DND-41 (cell line): ENCODE data around the gene TTC8.
A peak's percentile ranks its signal among the peaks of the same experiment; 100 is the strongest.

Experiments used
- ATAC-seq: fragments of 200-7000 bp; cut with Tn5 transposase; 3 replicates; pipeline ENCODE4 v1.9.1; 2021; ENCODE audit warnings: low read depth; ENCODE audit not compliant: insufficient read depth
- DNase-seq: peaks from one replicate; pipeline ENCODE4 v3.0.0-alpha.2; 2020
- H2AFZ ChIP-seq: 2 replicates; pipeline ENCODE4 v1.6.0; 2012; ENCODE audit warnings: low read depth, low read length
- H3K27ac ChIP-seq: 2 replicates; pipeline ENCODE4 v1.5.1; 2012; ENCODE audit warnings: low read length, inconsistent platforms
- H3K27me3 ChIP-seq: fragments of 200-600 bp; sonication (generic); 2 replicates; pipeline ENCODE4 v1.6.0; 2012; ENCODE audit warnings: low read length, mild to moderate bottlenecking, inconsistent platforms; ENCODE audit not compliant: insufficient read depth, poor library complexity
- H3K36me3 ChIP-seq: 2 replicates; pipeline ENCODE4 v1.5.1; 2012; ENCODE audit warnings: low read length, inconsistent platforms; ENCODE audit not compliant: insufficient read depth
- H3K4me1 ChIP-seq: 2 replicates; pipeline ENCODE4 v1.5.1; 2012; ENCODE audit warnings: mild to moderate bottlenecking, low read length; ENCODE audit not compliant: insufficient read depth
- H3K4me2 ChIP-seq: 2 replicates; pipeline ENCODE4 v1.6.0; 2012; ENCODE audit warnings: mild to moderate bottlenecking, moderate library complexity, low read length, inconsistent platforms; ENCODE audit not compliant: insufficient read depth
- H3K4me3 ChIP-seq, 2 experiments: fragments of 200-600 bp in 1 of 2; shearing (Covaris generic) in 1 of 2; 2 replicates each; pipeline ENCODE4 v1.5.1; 2012 to 2016; ENCODE audit warnings: inconsistent platforms in 2 of 2, low read length in 2 of 2, mild to moderate bottlenecking in 2 of 2, low read depth in 1 of 2, moderate library complexity in 1 of 2
- H3K79me2 ChIP-seq: 2 replicates; pipeline ENCODE4 v1.6.0; 2012; ENCODE audit warnings: low read length, inconsistent platforms; ENCODE audit not compliant: insufficient read depth
- H3K9ac ChIP-seq: 2 replicates; pipeline ENCODE4 v1.6.0; 2012; ENCODE audit warnings: low read depth, mild to moderate bottlenecking, inconsistent platforms, low read length, moderate library complexity
- H3K9me3 ChIP-seq: 2 replicates; pipeline ENCODE4 v1.5.1; 2012; ENCODE audit warnings: low read length, moderate library complexity, mild to moderate bottlenecking, inconsistent platforms; ENCODE audit not compliant: insufficient read depth, severe bottlenecking
- H4K20me1 ChIP-seq: 2 replicates; pipeline ENCODE4 v1.6.0; 2012; ENCODE audit warnings: low read length; ENCODE audit not compliant: insufficient read depth
- CTCF ChIP-seq: IDR thresholded peaks from 2 replicates; pipeline ENCODE4 v1.5.1; 2012; ENCODE audit warnings: borderline replicate concordance, low read length, moderate library complexity, mild to moderate bottlenecking; ENCODE audit not compliant: poor library complexity, severe bottlenecking; ENCODE audit errors: extremely low read depth
- EZH2 ChIP-seq: IDR thresholded peaks from 3 replicates; pipeline ENCODE4 v1.6.1; 2012; ENCODE audit warnings: borderline replicate concordance, low read depth, mild to moderate bottlenecking, moderate library complexity, low read length, inconsistent platforms; ENCODE audit not compliant: severe bottlenecking

Gene TTC8

GRCh38 chr14:88844980-88845491 lies 20.6 kb downstream of the TTC8 start:
- H3K4me1 ChIP-seq: no peaks in the 10 kb centered on the region
- no peaks in the 10 kb centered on the region for H3K79me2 ChIP-seq
- no peak overlapping the region for H3K27ac ChIP-seq
- H4K20me1 ChIP-seq: no peaks in the 10 kb centered on the region
- no peak overlapping the region for H3K9ac ChIP-seq
- TF ChIP-seq CTCF: no peak
- ATAC-seq (no peak), DNase-seq (no peak)
- 0 out of 2 replicates have a peak overlapping the region, but pooled peaks have one; percentile 20 for H2AFZ ChIP-seq
- no peaks in the 10 kb centered on the region for H3K9me3 ChIP-seq
- no peak overlapping the region for H3K4me3 ChIP-seq
- H3K36me3 ChIP-seq: no peaks in the 10 kb centered on the region
- no peak overlapping the region for H3K4me2 ChIP-seq
- no peaks in the 10 kb centered on the region for H3K27me3 ChIP-seq

- DNase-seq: no peak
- no peaks in the 10 kb centered on the region for H4K20me1 ChIP-seq
- no peak overlapping the region for H3K9ac ChIP-seq
- H3K27me3 ChIP-seq: no peaks in the 10 kb centered on the region
- no peak overlapping the region for H2AFZ ChIP-seq
- H3K4me3 ChIP-seq: no peak overlapping the region
- no peak overlapping the region for H3K4me2 ChIP-seq
- H3K27ac ChIP-seq: no peak overlapping the region
- no peak for ATAC-seq
- H3K36me3 ChIP-seq: no peaks in the 10 kb centered on the region
- H3K79me2 ChIP-seq: no peaks in the 10 kb centered on the region
- H3K9me3 ChIP-seq: no peaks in the 10 kb centered on the region
- H3K4me1 ChIP-seq: no peaks in the 10 kb centered on the region
- TF ChIP-seq EZH2 (no peak), CTCF (no peak)
Observed at GRCh38 chr14:88848571-88848970, 24.1 kb downstream of the TTC8 start.

GRCh38 chr14:88849716-88850115 lies 25.3 kb downstream of the TTC8 start:
- Histone ChIP-seq H2AFZ (no peak overlapping the region), H3K36me3 (no peaks in the 10 kb centered on the region), H3K4me3 (no peak overlapping the region), H3K4me1 (no peaks in the 10 kb centered on the region), H3K9ac (no peak overlapping the region), H3K9me3 (no peaks in the 10 kb centered on the region), H3K4me2 (no peak overlapping the region), H3K27ac (no peak overlapping the region), H3K79me2 (no peaks in the 10 kb centered on the region), H3K27me3 (no peaks in the 10 kb centered on the region), H4K20me1 (no peaks in the 10 kb centered on the region)
- DNase-seq: no peak
- TF ChIP-seq CTCF (no peak), EZH2 (no peak)
- no peak for ATAC-seq

- no peak overlapping the region for H3K4me3 ChIP-seq
- H3K27me3 ChIP-seq: no peaks in the 10 kb centered on the region
- no peak overlapping the region for H3K27ac ChIP-seq
- no peaks in the 10 kb centered on the region for H3K36me3 ChIP-seq
- no peak overlapping the region for H3K9ac ChIP-seq
- H3K4me1 ChIP-seq: no peaks in the 10 kb centered on the region
- DNase-seq: no peak
- no peaks in the 10 kb centered on the region for H3K79me2 ChIP-seq
- ATAC-seq: no peak
- H3K9me3 ChIP-seq: no peaks in the 10 kb centered on the region
- no peak overlapping the region for H3K4me2 ChIP-seq
- TF ChIP-seq EZH2 (no peak), CTCF (no peak)
- no peak overlapping the region for H2AFZ ChIP-seq
- H4K20me1 ChIP-seq: no peaks in the 10 kb centered on the region
Observed at GRCh38 chr14:88851587-88851986, 27.1 kb downstream of the TTC8 start.
